Stimulated activated CD4-positive, alpha-beta T cell treated with anti-CD3 and anti-CD28 coated beads, Interleukin-12 subunit alpha, Interleukin-12 subunit beta, amount 100 ng/mL, for 4 hours (primary cell): Measurements from ENCODE around the gene SHC1.

ENCODE experiments used
- DNase-seq: peaks from one replicate; pipeline ENCODE4 v3.0.0-alpha.2; 2020

Gene SHC1

DNA sequence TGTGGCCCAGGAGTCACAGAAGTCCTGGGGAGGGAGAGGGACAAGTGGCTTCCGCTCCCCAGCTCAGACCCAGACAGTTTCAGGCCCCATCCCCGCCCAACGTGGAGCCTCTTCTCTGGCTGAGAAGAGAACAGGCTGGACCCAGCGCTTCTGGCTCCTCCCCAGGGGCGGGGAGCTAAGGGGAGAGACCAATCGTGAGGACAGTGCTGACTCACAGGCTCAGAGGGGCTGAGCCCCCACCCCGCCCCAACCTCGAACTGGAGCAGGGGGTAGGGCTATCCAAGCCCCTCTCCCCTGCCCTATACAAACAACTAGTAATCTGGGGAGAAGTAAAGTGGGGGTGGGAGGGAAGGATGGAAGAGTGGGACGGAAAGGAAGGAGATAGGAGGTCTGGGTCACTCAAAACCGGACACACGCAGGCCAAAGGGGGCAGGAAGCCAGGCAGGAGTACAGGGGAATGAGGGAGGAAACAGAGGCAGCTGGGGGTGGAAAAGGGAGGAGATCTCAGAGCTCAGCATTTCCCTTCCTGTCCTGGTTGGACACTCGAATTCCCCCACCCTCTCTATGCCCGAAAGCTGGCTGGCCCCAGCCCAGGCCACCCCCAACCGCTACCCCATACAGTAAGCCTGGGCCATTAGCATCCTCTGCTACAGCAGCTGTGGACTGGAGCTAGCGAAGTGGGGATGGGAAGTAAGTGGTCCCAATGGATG lies at the start of gene SHC1:
Gene SHC1 (minus strand): TSS at position 117 of the 710 bp plus-strand sequence. CDS start 221 bp downstream, outside the sequence.
- DNase-seq, result peak; percentile 50

DNA sequence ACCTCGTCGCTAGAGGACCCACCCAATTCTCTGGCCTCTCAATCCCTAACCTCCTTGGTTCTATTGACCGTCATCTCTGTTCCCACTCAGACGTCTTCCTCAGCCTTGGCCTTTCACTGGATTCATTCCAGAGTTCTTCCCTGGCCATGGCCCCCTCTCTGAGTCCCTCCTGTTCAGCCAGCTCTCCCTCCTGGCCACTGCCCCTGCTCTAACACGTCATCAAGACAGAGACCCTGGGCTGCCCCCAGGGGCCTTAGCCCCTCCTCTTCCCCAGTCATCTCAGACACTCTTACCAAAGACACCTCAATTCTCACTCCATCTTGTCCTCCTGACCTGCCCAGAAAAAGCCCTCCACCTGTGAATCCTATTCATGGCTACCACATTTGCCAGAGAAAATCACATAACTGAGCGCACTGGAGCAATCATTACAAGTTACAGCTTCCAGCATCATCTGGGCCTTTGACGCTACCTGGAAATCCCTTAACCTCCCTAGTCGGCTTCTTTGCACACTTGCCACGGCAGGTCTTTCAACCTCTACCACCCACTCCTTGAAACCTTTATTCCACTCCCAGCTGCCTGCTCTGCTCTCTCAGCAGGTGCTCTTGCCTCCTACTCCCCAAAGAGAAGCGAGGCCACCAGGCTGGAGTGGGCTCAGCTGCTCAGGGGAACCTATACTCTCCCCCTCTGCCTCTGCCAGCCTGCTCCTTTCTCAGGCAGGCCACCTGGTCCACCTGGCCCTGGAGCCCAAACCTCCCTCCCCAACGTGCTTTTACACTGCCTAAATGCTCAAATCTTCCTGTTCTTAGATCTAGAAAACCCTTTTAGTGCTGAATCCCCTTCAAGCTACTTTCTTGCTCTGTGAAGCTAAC lies 49.1 kb upstream of the SHC1 start:
- no peak for DNase-seq

GRCh38 chr1:155018617-155019348 lies 48.2 kb upstream of the SHC1 start:
- no peak for DNase-seq

DNA sequence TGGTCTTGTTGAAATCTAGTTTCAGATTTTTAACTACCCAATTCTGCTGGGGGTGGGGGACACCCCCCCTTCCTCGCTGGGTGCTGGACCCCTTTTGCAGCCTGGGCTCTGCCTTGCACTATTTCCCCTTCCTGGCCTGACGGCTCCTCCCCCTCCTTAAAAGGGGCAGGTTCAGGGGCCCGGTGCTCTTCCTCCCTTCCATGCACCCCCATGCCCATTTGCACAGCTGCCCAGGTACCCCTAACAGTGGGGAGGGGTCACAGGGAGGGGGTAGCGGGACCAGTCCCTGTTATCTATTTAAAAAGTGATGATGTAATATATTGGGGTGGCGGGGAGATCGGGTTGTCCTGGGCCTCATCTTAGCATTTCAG lies 47.4 kb upstream of the SHC1 start:
- no peak for DNase-seq

GRCh38 chr1:155017041-155017945 lies 46.7 kb upstream of the SHC1 start:
- DNase-seq, result peak; percentile 92

- no peak for DNase-seq
Measured at GRCh38 chr1:155016231-155016831, 45.8 kb upstream of the SHC1 start.

GRCh38 chr1:155015527-155016230 lies 45.1 kb upstream of the SHC1 start:
- DNase-seq, result no peak

- DNase-seq, result no peak
Measured at GRCh38 chr1:155014709-155015508, 44.4 kb upstream of the SHC1 start.

- DNase-seq, result no peak
Measured at GRCh38 chr1:155013632-155014031, 43.1 kb upstream of the SHC1 start.

DNA sequence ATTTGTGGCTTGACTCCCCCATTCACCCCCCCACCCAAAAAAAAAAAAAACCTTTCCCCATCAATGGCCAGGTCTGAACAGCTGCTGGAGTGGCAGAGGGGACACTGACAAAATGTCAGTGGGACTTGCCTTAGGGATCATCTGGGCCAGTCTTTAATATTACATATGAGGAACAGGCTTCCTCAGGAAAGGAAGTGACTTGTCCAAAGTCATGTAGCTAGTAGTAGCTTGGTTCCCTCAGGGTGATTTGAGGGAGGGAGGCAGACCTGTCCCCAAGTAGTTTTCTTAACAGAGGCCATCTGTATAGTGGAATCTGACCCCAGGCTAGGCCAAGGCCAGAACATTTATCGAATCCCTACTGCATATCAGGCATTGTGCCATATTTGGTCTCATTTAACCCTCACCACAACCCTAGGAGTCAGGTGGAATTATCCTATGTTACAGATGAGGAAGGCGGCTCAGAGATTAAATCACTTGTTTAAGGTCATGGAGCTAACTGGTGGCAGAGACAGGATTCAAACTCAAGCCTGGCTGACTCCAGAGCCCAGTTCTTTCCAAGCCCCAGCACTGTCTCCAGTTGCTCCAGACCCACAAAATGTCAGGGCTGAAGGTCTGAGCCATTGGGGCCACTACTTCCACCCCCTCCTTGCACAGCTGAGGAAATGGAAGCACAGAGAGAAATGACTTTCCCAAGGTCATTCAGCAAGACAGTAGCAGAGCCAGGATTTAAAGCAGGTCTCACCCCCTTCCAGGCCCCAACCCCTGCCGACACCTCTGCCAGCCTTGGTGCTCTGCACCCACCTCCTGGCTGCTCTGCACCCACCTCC lies 42.4 kb upstream of the SHC1 start:
- DNase-seq, result no peak

DNA sequence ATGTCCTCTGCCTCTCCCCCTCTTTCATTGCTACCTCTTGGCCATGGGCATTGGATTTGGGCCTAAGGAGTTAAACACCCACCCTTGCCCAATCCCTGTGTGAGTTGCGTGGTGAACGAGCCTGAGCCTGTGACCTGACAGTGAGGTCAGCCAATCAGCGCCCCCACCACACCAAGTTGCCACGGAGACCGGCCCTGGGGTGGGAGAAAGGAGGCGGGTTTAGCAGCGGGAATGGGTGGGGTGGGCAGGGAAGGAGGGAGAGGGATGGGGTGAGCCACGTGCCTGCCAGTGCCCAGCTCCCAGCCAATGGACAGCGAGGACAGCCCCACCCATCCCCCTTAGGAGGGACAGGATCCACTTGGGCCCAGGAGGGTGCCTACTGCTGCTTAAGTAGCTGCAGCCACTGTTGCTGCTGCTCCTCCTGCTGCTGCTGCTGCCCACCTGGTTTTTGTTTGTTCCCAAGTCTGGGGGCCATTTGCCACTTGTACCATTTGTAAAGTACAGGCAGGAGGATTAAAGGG lies 41.5 kb upstream of the SHC1 start:
- no peak for DNase-seq

DNA sequence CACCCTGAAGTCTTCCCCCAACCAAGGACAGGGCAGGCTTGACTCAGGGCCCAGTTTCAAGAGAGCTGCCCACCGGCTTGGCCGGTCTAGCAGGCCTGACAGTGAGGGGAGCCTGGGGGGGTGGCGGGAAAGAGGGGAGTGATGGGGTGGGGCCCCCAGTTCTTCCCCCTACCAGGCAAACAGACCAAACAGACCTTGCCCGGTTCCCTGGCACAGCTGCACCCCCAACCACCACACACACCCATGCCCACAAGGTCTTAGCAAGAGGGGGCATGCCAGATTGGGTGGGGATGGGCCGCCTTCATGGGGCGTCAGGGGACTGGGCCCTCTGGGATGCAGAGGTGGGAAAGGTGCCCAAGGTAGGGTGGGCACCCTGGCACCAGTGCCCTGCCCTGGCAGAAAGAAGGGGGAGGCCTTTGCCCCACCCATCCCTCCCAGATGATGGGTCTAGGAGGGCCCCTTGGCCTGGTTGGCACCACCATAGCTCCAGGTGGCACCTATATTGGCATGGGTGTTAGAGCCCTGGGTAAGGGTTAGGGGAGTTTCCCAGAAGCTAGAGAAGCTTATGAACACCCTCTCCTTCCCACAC lies 41.0 kb upstream of the SHC1 start:
- DNase-seq, result no peak

- no peak for DNase-seq
Measured at GRCh38 chr1:155011004-155011416, 40.5 kb upstream of the SHC1 start.

- peak; percentile 45 for DNase-seq
Measured at GRCh38 chr1:155010211-155010918, 39.8 kb upstream of the SHC1 start.

GRCh38 chr1:155009742-155010141 lies 39.2 kb upstream of the SHC1 start:
- no peak for DNase-seq

DNA sequence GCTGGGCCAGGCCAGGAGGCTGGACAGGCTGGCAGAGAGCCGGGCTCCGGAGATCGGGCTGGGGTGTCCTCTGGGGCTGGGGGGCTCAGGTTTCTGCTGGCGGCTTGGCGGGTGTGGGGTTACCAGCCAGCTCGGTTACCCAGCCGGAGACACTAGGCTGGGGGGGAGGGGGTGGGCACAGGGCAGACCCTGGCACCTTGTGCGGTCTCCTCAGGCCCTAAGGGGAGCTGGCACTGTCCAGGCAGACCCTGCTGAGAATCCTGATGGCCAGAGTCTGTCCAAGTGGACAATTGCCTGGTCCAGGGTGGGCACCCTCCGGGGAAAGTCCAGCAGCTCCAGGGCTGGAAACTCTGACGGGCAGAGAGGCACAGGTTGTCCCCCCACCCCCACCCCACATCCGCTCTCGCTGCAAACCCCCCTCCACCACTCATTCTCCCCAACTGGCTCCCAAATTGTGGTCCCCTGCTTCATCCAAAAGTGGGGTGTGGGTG lies 38.7 kb upstream of the SHC1 start:
- DNase-seq, result no peak

DNA sequence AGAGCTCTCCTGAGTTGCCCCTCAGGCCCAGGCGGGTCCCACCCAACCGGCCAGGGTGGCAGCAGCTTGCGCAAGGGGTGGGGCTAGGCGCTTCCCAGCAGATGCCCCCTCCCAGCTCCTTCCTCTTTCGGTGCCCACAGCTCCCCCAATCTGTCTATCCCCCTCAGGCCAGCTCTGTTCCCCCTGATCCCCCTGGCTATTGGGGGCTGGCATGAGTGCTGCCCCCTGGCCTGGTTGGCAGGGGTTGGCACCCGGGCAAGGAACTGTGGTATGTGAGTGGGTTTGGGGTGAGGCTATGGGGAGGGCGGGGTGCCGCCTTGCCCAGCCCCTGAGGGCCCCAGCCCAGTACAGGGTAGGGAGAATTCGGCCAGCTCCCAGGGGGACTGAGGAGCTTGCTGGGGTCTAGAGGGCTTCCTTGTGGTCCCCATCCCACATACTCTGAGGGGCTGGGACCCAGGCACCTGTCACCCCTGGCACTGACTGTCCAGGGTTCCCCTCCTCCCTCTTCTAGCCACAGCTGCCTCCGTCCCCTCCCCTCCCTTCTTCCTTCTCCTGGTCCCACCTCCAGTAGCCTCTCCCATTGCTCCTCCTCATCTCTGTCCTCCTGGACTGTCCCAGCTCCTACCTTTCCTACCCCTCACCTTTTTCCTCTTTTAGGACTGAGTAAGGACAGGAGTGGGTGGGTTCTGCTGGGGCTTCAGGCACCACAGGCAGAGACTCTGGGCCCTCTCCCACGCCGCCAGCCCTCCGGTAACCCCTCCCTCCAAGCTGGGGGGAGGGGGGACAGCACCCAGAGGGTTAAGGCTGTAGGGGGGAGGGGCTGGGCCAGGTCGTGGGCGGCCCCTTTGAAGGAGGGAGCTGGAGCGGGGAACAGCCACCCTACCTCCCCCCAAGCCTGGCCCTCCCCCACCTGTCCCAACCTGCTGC lies 37.7 kb upstream of the SHC1 start:
- peak; percentile 81 for DNase-seq
